C4-2B (cell line): ENCODE measurements around the gene PPP1R1B.

Experiments
- H3K27ac ChIP-seq: fragments of 450-650 bp; 2 replicates; pipeline ENCODE4 v1.5.1; 2017
- CTCF ChIP-seq: fragments of 450-650 bp; conservative IDR thresholded peaks from 2 replicates; pipeline ENCODE4 v1.5.1; 2017; ENCODE audit warnings: mild to moderate bottlenecking
- ZFX ChIP-seq: fragments of 450-650 bp; IDR thresholded peaks from 2 replicates; pipeline ENCODE4 v1.6.1; 2017

Gene PPP1R1B

GRCh38 chr17:39669897-39670735 lies 43.4 kb downstream of the PPP1R1B start:
- TF ChIP-seq ZFX = no peak
- no peak for TF ChIP-seq CTCF
- no peak overlapping the region for H3K27ac ChIP-seq

- no peak for TF ChIP-seq CTCF
- no peak for TF ChIP-seq ZFX
- no peak overlapping the region for H3K27ac ChIP-seq
Observed at GRCh38 chr17:39670746-39671145, 44.0 kb downstream of the PPP1R1B start.

GRCh38 chr17:39671651-39672521 lies 45.1 kb downstream of the PPP1R1B start:
- TF ChIP-seq CTCF (peak; percentile 60), ZFX (no peak)
- no peak overlapping the region for H3K27ac ChIP-seq

- TF ChIP-seq ZFX (no peak), CTCF (no peak; the same call in 1 of the 2 replicates)
- no peak overlapping the region for H3K27ac ChIP-seq
Observed at GRCh38 chr17:39672522-39673334, 46.0 kb downstream of the PPP1R1B start.

DNA sequence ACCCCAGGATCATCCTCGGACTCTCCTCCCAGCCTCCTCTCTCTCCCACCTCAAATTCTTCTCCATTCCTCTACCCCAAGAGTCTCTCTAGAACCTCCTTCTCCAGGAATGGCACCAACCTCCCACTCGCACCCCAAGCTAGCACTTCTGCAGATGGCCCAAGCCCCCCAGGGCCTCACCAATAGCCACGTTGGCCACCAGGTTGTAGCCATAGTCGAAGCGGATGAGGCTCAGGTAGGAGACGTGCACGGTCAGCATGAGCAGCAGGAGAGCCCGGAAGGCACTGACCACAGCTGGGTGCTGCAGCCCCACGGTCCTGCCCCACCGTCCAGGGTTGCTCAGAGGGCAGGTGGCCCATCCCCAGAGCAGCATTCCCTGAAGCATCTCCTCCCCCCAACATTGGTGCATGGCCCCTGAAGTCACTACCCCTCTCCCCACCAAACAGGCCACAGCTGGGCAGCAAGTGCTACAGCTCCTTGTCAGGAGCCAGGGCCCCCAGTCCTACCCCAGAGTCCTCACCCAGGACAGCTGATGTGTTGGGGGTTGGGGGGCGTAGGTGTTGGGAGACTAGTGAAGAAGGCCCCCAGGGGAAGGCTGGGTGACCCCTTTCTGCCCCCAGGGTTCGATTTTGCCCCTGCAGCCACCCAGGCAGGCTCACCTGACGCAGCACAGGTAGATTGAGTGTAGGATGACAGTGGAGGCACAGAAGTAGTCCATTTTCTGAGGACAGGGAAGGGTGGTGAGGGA lies 46.8 kb downstream of the PPP1R1B start:
- TF ChIP-seq CTCF (no peak), ZFX (no peak)
- no peak overlapping the region for H3K27ac ChIP-seq

- TF ChIP-seq CTCF (no peak), ZFX (no peak)
- peak overlapping the region; percentile 53 for H3K27ac ChIP-seq
Observed at GRCh38 chr17:39674179-39674578, 47.4 kb downstream of the PPP1R1B start.
